ENCODE measurements around the gene NPAS3. TPM values are rescaled to one million over a fixed set of nuclear protein-coding genes. Genes with fewer than 3 reads are reported as not detected.
A peak's percentile ranks its signal among the peaks of the same experiment; 100 is the strongest.

Gene NPAS3
- total RNA-seq, 1 experiment from 2014 or later: 0.36 TPM

- no TSS peak for BruUV-seq (replicated peaks)
- CTCF ChIA-PET: interaction anchor here (0.7 kb wide), 1 partner anchor 107 kb away, joined by 5 read pairs; no protein-coding TSS in a partner anchor
- H3K27ac ChIP-seq (ENCODE audit: low read length): no peak overlapping the region
Measured at GRCh38 chr14:33610121-33610520, 671.4 kb downstream of the NPAS3 start.

GRCh38 chr14:33611405-33612196 is 672.9 kb downstream of the NPAS3 start:
- Histone ChIP-seq H3K9me2 (replicated peaks; ENCODE audit: low read length) (no peaks in the 10 kb centered on the region), H4K20me1 (ENCODE audit: low read length) (no peaks in the 10 kb centered on the region), H3K9ac (ENCODE audit: low read length) (no peak overlapping the region), H2AFZ (ENCODE audit: low read length) (peak overlapping the region; percentile 58), H3K36me3 (ENCODE audit: low read depth, low read length) (no peaks in the 10 kb centered on the region), H3K79me2 (ENCODE audit: low read length) (no peaks in the 10 kb centered on the region), H3K27me3 (ENCODE audit: low read length) (no peaks in the 10 kb centered on the region), H3K4me3 (ENCODE audit: low read length) (peak overlapping the region; percentile 21; the same call in 1 of the 2 replicates), H3K27ac (ENCODE audit: low read length) (no peak overlapping the region), H3K4me2 (ENCODE audit: low read length) (peak overlapping the region; percentile 65), H3K4me1 (ENCODE audit: insufficient read depth, low read length) (peaks cover 18% of the 10 kb centered on the region), H3F3A (ENCODE audit: low read length, unreplicated experiment) (no peaks in the 10 kb centered on the region), H3K9me3 (ENCODE audit: low read length) (no peaks in the 10 kb centered on the region)
- DNase-seq (peak; percentile 69), ATAC-seq (peak; percentile 62)
- no peak for TF ChIP-seq EZH2phosphoT487 (IDR thresholded peaks at IDR 0.05; ENCODE audit: borderline replicate concordance, low read length)
- TF ChIP-seq CTCF (conservative IDR thresholded peaks at IDR 0.05; ENCODE audit: low read depth, low read length): no peak
- no peak for TF ChIP-seq EZH2 (IDR thresholded peaks at IDR 0.05; ENCODE audit: low read length, unreplicated experiment)
- ChIA-PET POLR2A (ENCODE audit: unreplicated experiment) (interaction anchor here (0.5 to 0.6 kb wide), 2 partner anchors 39 to 639 kb away, joined by 3 to 4 read pairs; no protein-coding TSS in a partner anchor), CTCF (interaction anchor here (0.5 kb wide), 1 partner anchor 21 kb away, joined by 3 read pairs; no protein-coding TSS in a partner anchor)
- no TSS peak for BruUV-seq (replicated peaks)
- intact Hi-C loops (cut with micrococcal nuclease): no loop called here

More at GRCh38 chr14:33610121-33610520, 671.4 kb downstream of the NPAS3 start:
- Histone ChIP-seq H3K4me2 (ENCODE audit: low read length) (no peak overlapping the region), H3K27me3 (ENCODE audit: low read length) (no peaks in the 10 kb centered on the region), H3K4me3 (ENCODE audit: low read length) (no peak overlapping the region), H4K20me1 (ENCODE audit: low read length) (no peaks in the 10 kb centered on the region), H3K4me1 (ENCODE audit: insufficient read depth, low read length) (peaks cover 14% of the 10 kb centered on the region), H2AFZ (ENCODE audit: low read length) (no peak overlapping the region), H3K9ac (ENCODE audit: low read length) (no peak overlapping the region), H3K36me3 (ENCODE audit: low read depth, low read length) (no peaks in the 10 kb centered on the region), H3F3A (ENCODE audit: low read length, unreplicated experiment) (no peaks in the 10 kb centered on the region), H3K9me2 (replicated peaks; ENCODE audit: low read length) (no peaks in the 10 kb centered on the region), H3K9me3 (ENCODE audit: low read length) (no peaks in the 10 kb centered on the region), H3K79me2 (ENCODE audit: low read length) (no peaks in the 10 kb centered on the region)
- POLR2A ChIA-PET (ENCODE audit: unreplicated experiment): no interaction called here
- DNase-seq: no peak
- intact Hi-C loops (cut with micrococcal nuclease): no loop called here
- ATAC-seq: no peak
- no peak for TF ChIP-seq CTCF (conservative IDR thresholded peaks at IDR 0.05; ENCODE audit: low read depth, low read length)
- no peak for TF ChIP-seq EZH2phosphoT487 (IDR thresholded peaks at IDR 0.05; ENCODE audit: borderline replicate concordance, low read length)
- no peak for TF ChIP-seq EZH2 (IDR thresholded peaks at IDR 0.05; ENCODE audit: low read length, unreplicated experiment)

GRCh38 chr14:33612197-33612505 is 673.5 kb downstream of the NPAS3 start:
- Histone ChIP-seq H3K27me3 (ENCODE audit: low read length) (no peaks in the 10 kb centered on the region), H3K9ac (ENCODE audit: low read length) (no peak overlapping the region), H3K4me1 (ENCODE audit: insufficient read depth, low read length) (peaks cover 22% of the 10 kb centered on the region), H2AFZ (ENCODE audit: low read length) (no peak overlapping the region), H3K4me3 (ENCODE audit: low read length) (no peak overlapping the region), H3K4me2 (ENCODE audit: low read length) (no peak overlapping the region), H3K36me3 (ENCODE audit: low read depth, low read length) (no peaks in the 10 kb centered on the region), H3K9me3 (ENCODE audit: low read length) (no peaks in the 10 kb centered on the region), H3K27ac (ENCODE audit: low read length) (no peak overlapping the region), H3F3A (ENCODE audit: low read length, unreplicated experiment) (no peaks in the 10 kb centered on the region), H4K20me1 (ENCODE audit: low read length) (no peaks in the 10 kb centered on the region), H3K79me2 (ENCODE audit: low read length) (no peaks in the 10 kb centered on the region), H3K9me2 (replicated peaks; ENCODE audit: low read length) (no peaks in the 10 kb centered on the region)
- POLR2A ChIA-PET (ENCODE audit: unreplicated experiment): no interaction called here
- CTCF ChIA-PET: no interaction called here
- no TSS peak for BruUV-seq (replicated peaks)
- intact Hi-C loops (cut with micrococcal nuclease): no loop called here
- no peak for TF ChIP-seq EZH2phosphoT487 (IDR thresholded peaks at IDR 0.05; ENCODE audit: borderline replicate concordance, low read length)
- TF ChIP-seq CTCF (conservative IDR thresholded peaks at IDR 0.05; ENCODE audit: low read depth, low read length): no peak
- TF ChIP-seq EZH2 (IDR thresholded peaks at IDR 0.05; ENCODE audit: low read length, unreplicated experiment): no peak
- DNase-seq (no peak), ATAC-seq (no peak)

Data from PC-3 (cell line).